Astrocyte (in vitro differentiated cells and primary cell): Measurements from ENCODE around the gene CACNA1C.

Experiments used
- EZH2 ChIP-seq: IDR thresholded peaks from 2 replicates; pipeline ENCODE4 v1.6.1; 2012; ENCODE audit warnings: mild to moderate bottlenecking, low read length, inconsistent platforms; ENCODE audit not compliant: insufficient read depth
- TF ChIP-seq, protein P1 (sequence below): IDR thresholded peaks from 2 replicates; pipeline ENCODE4 v1.5.1; 2011; ENCODE audit warnings: low read depth, mild to moderate bottlenecking, inconsistent platforms, low read length, moderate library complexity; ENCODE audit not compliant: insufficient read depth

DNA sequence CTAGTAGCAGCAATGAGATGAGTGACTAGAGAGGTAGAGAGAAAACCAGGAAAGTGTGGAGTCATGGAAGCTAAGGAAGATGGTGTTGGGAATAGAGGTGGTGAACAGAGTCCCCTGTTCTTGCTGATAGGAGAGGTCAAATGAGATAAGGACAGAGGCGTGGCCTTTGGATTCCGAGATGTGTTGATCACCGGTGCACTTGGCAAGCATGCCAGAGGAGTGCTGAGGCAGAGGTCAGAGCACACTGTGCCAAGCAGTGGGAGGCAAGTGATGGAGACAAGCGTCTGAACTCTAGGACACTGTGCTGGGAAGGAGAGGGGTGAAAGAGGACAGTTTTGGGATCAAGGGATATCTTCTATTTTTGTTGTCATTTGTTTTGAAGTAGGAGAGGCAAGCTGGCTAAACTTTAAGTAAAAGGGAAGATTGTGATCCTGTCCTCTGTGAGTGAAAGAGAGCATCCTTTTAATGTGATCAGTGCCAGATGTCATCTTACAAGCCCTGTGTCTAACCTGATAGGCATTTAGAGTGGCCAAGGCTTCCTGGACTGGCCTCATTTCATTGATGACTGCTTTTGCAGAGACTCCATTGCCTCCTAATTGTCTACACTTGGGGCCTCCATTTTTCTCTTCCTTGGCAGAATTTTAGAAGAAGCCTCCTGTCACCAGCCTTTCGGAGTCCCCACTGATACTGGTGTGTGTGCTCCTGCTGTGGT, 336.4 kb downstream of the CACNA1C start:
- TF ChIP-seq, protein P1, sequence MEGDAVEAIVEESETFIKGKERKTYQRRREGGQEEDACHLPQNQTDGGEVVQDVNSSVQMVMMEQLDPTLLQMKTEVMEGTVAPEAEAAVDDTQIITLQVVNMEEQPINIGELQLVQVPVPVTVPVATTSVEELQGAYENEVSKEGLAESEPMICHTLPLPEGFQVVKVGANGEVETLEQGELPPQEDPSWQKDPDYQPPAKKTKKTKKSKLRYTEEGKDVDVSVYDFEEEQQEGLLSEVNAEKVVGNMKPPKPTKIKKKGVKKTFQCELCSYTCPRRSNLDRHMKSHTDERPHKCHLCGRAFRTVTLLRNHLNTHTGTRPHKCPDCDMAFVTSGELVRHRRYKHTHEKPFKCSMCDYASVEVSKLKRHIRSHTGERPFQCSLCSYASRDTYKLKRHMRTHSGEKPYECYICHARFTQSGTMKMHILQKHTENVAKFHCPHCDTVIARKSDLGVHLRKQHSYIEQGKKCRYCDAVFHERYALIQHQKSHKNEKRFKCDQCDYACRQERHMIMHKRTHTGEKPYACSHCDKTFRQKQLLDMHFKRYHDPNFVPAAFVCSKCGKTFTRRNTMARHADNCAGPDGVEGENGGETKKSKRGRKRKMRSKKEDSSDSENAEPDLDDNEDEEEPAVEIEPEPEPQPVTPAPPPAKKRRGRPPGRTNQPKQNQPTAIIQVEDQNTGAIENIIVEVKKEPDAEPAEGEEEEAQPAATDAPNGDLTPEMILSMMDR, result no peak
- no peak for TF ChIP-seq EZH2
